HG02763 (cell line): ENCODE results near the gene PCNX2.
"Not testable (repeated sequence)": the region's sequence is repeated elsewhere in the genome, so short reads cannot be mapped to it uniquely, and the experiment has no call there.

Experiments
- ATAC-seq: cut with Tn5 transposase; IDR thresholded peaks from one replicate; pipeline ENCODE4 v1.9.1; 2021; ENCODE audit warnings: mild to moderate bottlenecking, moderate library complexity; ENCODE audit not compliant: unreplicated experiment

Gene PCNX2

GRCh38 chr1:233107716-233108130, 187.8 kb downstream of the PCNX2 start:
- not testable (repeated sequence) for ATAC-seq

GRCh38 chr1:233107130-233107660, 188.3 kb downstream of the PCNX2 start:
- ATAC-seq: no peak

GRCh38 chr1:233105225-233105624, 190.3 kb downstream of the PCNX2 start:
- ATAC-seq: no peak

- no peak for ATAC-seq
These were observed 193.2 kb downstream of the PCNX2 start for GRCh38 chr1:233102341-233102740.

- no peak for ATAC-seq
These were observed 197.5 kb downstream of the PCNX2 start for GRCh38 chr1:233097959-233098580.

GRCh38 chr1:233097546-233097945, 198.0 kb downstream of the PCNX2 start:
- no peak for ATAC-seq

- no peak for ATAC-seq
These were observed 200.8 kb downstream of the PCNX2 start for GRCh38 chr1:233094691-233095090.

GRCh38 chr1:233094269-233094668, 201.3 kb downstream of the PCNX2 start:
- ATAC-seq: no peak

GRCh38 chr1:233090746-233091494, 204.6 kb downstream of the PCNX2 start:
- no peak for ATAC-seq

- no peak for ATAC-seq
These were observed 206.3 kb downstream of the PCNX2 start for GRCh38 chr1:233089251-233089650.

- ATAC-seq: no peak
These were observed 206.9 kb downstream of the PCNX2 start for GRCh38 chr1:233088613-233089012.

- ATAC-seq: no peak
These were observed 208.3 kb downstream of the PCNX2 start for GRCh38 chr1:233086961-233087881.

- ATAC-seq: no peak
These were observed 210.0 kb downstream of the PCNX2 start for GRCh38 chr1:233085566-233085965.

- ATAC-seq: no peak
These were observed 212.6 kb downstream of the PCNX2 start for GRCh38 chr1:233082778-233083550.

GRCh38 chr1:233081735-233082134, 213.8 kb downstream of the PCNX2 start:
- no peak for ATAC-seq

- ATAC-seq: not testable (repeated sequence)
These were observed 214.7 kb downstream of the PCNX2 start for GRCh38 chr1:233080827-233081226.

- no peak for ATAC-seq
These were observed 215.2 kb downstream of the PCNX2 start for GRCh38 chr1:233080286-233080685.

- no peak for ATAC-seq
These were observed 216.0 kb downstream of the PCNX2 start for GRCh38 chr1:233079574-233079973.

GRCh38 chr1:233078396-233078795, 217.1 kb downstream of the PCNX2 start:
- no peak for ATAC-seq

GRCh38 chr1:233075915-233076295, 219.6 kb downstream of the PCNX2 start:
- no peak for ATAC-seq
